Measurements from ENCODE around the gene CCDC191. TPM values are rescaled to one million over a fixed set of nuclear protein-coding genes. Genes with fewer than 3 reads are reported as not detected.

The CCDC191 gene
- total RNA-seq, 1 experiment from 2014 or later, result 0.39 TPM

GRCh38 chr3:114079761-114080160 lies 23.4 kb upstream of the CCDC191 start:
- Histone ChIP-seq H3K27ac (no peak overlapping the region), H3K9me3 (replicated peaks) (no peaks in the 10 kb centered on the region), H3K4me3 (no peak overlapping the region), H3K4me1 (replicated peaks) (no peaks in the 10 kb centered on the region), H3K27me3 (replicated peaks) (no peaks in the 10 kb centered on the region), H3K36me3 (peaks cover 45% of the 10 kb centered on the region)
- no peak for DNase-seq (ENCODE audit: low read depth in 1 of 2, low spot score in 2 of 2)

- Histone ChIP-seq H3K27me3 (replicated peaks) (no peaks in the 10 kb centered on the region), H3K36me3 (peaks cover 54% of the 10 kb centered on the region), H3K4me3 (no peak overlapping the region), H3K4me1 (replicated peaks) (no peaks in the 10 kb centered on the region), H3K27ac (no peak overlapping the region), H3K9me3 (replicated peaks) (no peaks in the 10 kb centered on the region)
- DNase-seq (ENCODE audit: low read depth in 1 of 2, low spot score in 2 of 2), result no peak
Measured at GRCh38 chr3:114078126-114078525, 21.8 kb upstream of the CCDC191 start.

GRCh38 chr3:114076711-114077110 lies 20.4 kb upstream of the CCDC191 start:
- Histone ChIP-seq H3K4me1 (replicated peaks) (no peaks in the 10 kb centered on the region), H3K4me3 (no peak overlapping the region), H3K36me3 (peaks cover 67% of the 10 kb centered on the region), H3K27me3 (replicated peaks) (no peaks in the 10 kb centered on the region), H3K27ac (no peak overlapping the region), H3K9me3 (replicated peaks) (no peaks in the 10 kb centered on the region)
- DNase-seq (ENCODE audit: low read depth in 1 of 2, low spot score in 2 of 2), result no peak

- H3K4me3 ChIP-seq, result no peak overlapping the region
- no peak for DNase-seq (ENCODE audit: low read depth in 1 of 2, low spot score in 2 of 2)
Measured at GRCh38 chr3:114071786-114072185, 15.5 kb upstream of the CCDC191 start.

GRCh38 chr3:114068336-114068735 lies 12.0 kb upstream of the CCDC191 start:
- H3K4me3 ChIP-seq, result no peak overlapping the region
- no peaks in the 10 kb centered on the region for H3K27me3 ChIP-seq (replicated peaks)
- H3K4me1 ChIP-seq (replicated peaks), result no peaks in the 10 kb centered on the region
- H3K27ac ChIP-seq, result no peak overlapping the region
- H3K36me3 ChIP-seq, result peaks cover 39% of the 10 kb centered on the region
- no peak for DNase-seq (ENCODE audit: low read depth in 1 of 2, low spot score in 2 of 2)
- no peaks in the 10 kb centered on the region for H3K9me3 ChIP-seq (replicated peaks)

More at GRCh38 chr3:114071786-114072185, 15.5 kb upstream of the CCDC191 start:
- H3K27me3 ChIP-seq (replicated peaks), result no peaks in the 10 kb centered on the region
- H3K9me3 ChIP-seq (replicated peaks), result no peaks in the 10 kb centered on the region
- peaks cover 63% of the 10 kb centered on the region for H3K36me3 ChIP-seq
- H3K27ac ChIP-seq, result no peak overlapping the region
- no peaks in the 10 kb centered on the region for H3K4me1 ChIP-seq (replicated peaks)

- H3K27me3 ChIP-seq (replicated peaks), result no peaks in the 10 kb centered on the region
- no peaks in the 10 kb centered on the region for H3K4me1 ChIP-seq (replicated peaks)
- H3K27ac ChIP-seq, result no peak overlapping the region
- DNase-seq (ENCODE audit: low read depth in 1 of 2, low spot score in 2 of 2), result no peak
- peaks cover 35% of the 10 kb centered on the region for H3K36me3 ChIP-seq
- no peaks in the 10 kb centered on the region for H3K9me3 ChIP-seq (replicated peaks)
- no peak overlapping the region for H3K4me3 ChIP-seq
Measured at GRCh38 chr3:114067804-114068203, 11.5 kb upstream of the CCDC191 start.

GRCh38 chr3:114060906-114061655 lies 4.8 kb upstream of the CCDC191 start:
- Histone ChIP-seq H3K4me3 (no peak overlapping the region), H3K9me3 (replicated peaks) (no peaks in the 10 kb centered on the region), H3K27ac (no peak overlapping the region), H3K27me3 (replicated peaks) (no peaks in the 10 kb centered on the region), H3K36me3 (no peaks in the 10 kb centered on the region), H3K4me1 (replicated peaks) (peaks cover 6% of the 10 kb centered on the region; the same call in 1 of the 2 replicates)
- DNase-seq (ENCODE audit: low read depth in 1 of 2, low spot score in 2 of 2), result no peak

GRCh38 chr3:114058646-114059045 lies 2.3 kb upstream of the CCDC191 start:
- Histone ChIP-seq H3K9me3 (replicated peaks) (no peaks in the 10 kb centered on the region), H3K27me3 (replicated peaks) (no peaks in the 10 kb centered on the region), H3K4me1 (replicated peaks) (peaks cover 6% of the 10 kb centered on the region; the same call in 1 of the 2 replicates), H3K36me3 (no peaks in the 10 kb centered on the region), H3K4me3 (no peak overlapping the region), H3K27ac (no peak overlapping the region)
- DNase-seq (ENCODE audit: low read depth in 1 of 2, low spot score in 2 of 2), result no peak

- DNase-seq (ENCODE audit: low read depth in 1 of 2, low spot score in 2 of 2), result no peak
- H3K9me3 ChIP-seq (replicated peaks), result no peaks in the 10 kb centered on the region
- no peaks in the 10 kb centered on the region for H3K27me3 ChIP-seq (replicated peaks)
- H3K36me3 ChIP-seq, result no peaks in the 10 kb centered on the region
- peak overlapping the region; percentile 52 for H3K4me3 ChIP-seq
- peaks cover 6% of the 10 kb centered on the region; the same call in 1 of the 2 replicates for H3K4me1 ChIP-seq (replicated peaks)
- H3K27ac ChIP-seq, result peak overlapping the region; percentile 60
Measured at GRCh38 chr3:114057011-114057347, 653 bp upstream of the CCDC191 start.

GRCh38 chr3:114052216-114052615 lies 4.1 kb downstream of the CCDC191 start:
- no peaks in the 10 kb centered on the region for H3K9me3 ChIP-seq (replicated peaks)
- peaks cover under 1% of the 10 kb centered on the region; the same call in 1 of the 2 replicates for H3K4me1 ChIP-seq (replicated peaks)
- H3K4me3 ChIP-seq, result no peak overlapping the region
- H3K27ac ChIP-seq, result no peak overlapping the region
- DNase-seq (ENCODE audit: low read depth in 1 of 2, low spot score in 2 of 2), result no peak
- H3K36me3 ChIP-seq, result no peaks in the 10 kb centered on the region
- no peaks in the 10 kb centered on the region; the same call in 1 of the 2 replicates for H3K27me3 ChIP-seq (replicated peaks)

GRCh38 chr3:114043205-114043604 lies 13.1 kb downstream of the CCDC191 start:
- Histone ChIP-seq H3K4me3 (no peak overlapping the region), H3K27me3 (replicated peaks) (no peaks in the 10 kb centered on the region; the same call in 1 of the 2 replicates), H3K36me3 (no peaks in the 10 kb centered on the region), H3K9me3 (replicated peaks) (no peaks in the 10 kb centered on the region), H3K4me1 (replicated peaks) (no peaks in the 10 kb centered on the region), H3K27ac (no peak overlapping the region)
- DNase-seq (ENCODE audit: low read depth in 1 of 2, low spot score in 2 of 2), result no peak

GRCh38 chr3:114035896-114036295 lies 20.4 kb downstream of the CCDC191 start:
- no peak overlapping the region for H3K27ac ChIP-seq
- DNase-seq (ENCODE audit: low read depth in 1 of 2, low spot score in 2 of 2), result no peak
- H3K4me1 ChIP-seq (replicated peaks), result no peaks in the 10 kb centered on the region
- no peak overlapping the region for H3K4me3 ChIP-seq
- no peaks in the 10 kb centered on the region for H3K27me3 ChIP-seq (replicated peaks)
- no peaks in the 10 kb centered on the region for H3K36me3 ChIP-seq
- H3K9me3 ChIP-seq (replicated peaks), result no peaks in the 10 kb centered on the region

- H3K9me3 ChIP-seq (replicated peaks), result no peaks in the 10 kb centered on the region
- H3K36me3 ChIP-seq, result no peaks in the 10 kb centered on the region
- H3K27ac ChIP-seq, result no peak overlapping the region
- H3K4me3 ChIP-seq, result no peak overlapping the region
- no peak for DNase-seq (ENCODE audit: low read depth in 1 of 2, low spot score in 2 of 2)
- no peaks in the 10 kb centered on the region for H3K27me3 ChIP-seq (replicated peaks)
- no peaks in the 10 kb centered on the region for H3K4me1 ChIP-seq (replicated peaks)
Measured at GRCh38 chr3:114034787-114035545, 21.4 kb downstream of the CCDC191 start.

GRCh38 chr3:114034211-114034610 lies 22.1 kb downstream of the CCDC191 start:
- no peak for DNase-seq (ENCODE audit: low read depth in 1 of 2, low spot score in 2 of 2)
- Histone ChIP-seq H3K36me3 (no peaks in the 10 kb centered on the region), H3K4me1 (replicated peaks) (no peaks in the 10 kb centered on the region), H3K27me3 (replicated peaks) (no peaks in the 10 kb centered on the region), H3K27ac (no peak overlapping the region), H3K9me3 (replicated peaks) (no peaks in the 10 kb centered on the region), H3K4me3 (no peak overlapping the region)

All from SJSA1 (cell line).